Measurements from ENCODE around the gene WDR43. TPM values are rescaled to one million over a fixed set of nuclear protein-coding genes. Genes with fewer than 3 reads are reported as not detected.
A peak's percentile ranks its signal among the peaks of the same experiment; 100 is the strongest.

The WDR43 gene
- total RNA-seq, 6 experiments from 2014 or later: 17.9 to 23.8 (median 22.5) TPM

DNA sequence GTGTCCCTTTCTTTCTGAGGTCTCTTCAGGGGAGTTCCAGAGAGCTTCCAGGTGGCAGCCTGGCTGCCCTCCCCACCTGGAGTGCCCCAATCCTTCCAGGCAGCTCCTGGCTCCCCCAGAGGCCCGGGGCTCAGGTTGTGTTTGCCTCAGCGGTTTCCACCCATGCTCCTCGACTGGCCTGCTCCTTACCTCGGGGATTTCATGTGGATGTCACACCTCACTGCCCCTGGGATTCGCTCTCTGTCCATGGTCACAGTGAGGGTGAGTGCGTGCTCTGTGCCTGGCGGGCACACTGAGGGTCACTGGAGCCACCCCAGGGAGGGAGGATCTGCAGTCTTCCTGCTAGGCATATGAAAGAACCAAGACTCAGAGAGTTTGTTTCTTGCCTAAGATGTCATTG lies 84.6 kb downstream of the WDR43 start:
- TF ChIP-seq, protein P1, sequence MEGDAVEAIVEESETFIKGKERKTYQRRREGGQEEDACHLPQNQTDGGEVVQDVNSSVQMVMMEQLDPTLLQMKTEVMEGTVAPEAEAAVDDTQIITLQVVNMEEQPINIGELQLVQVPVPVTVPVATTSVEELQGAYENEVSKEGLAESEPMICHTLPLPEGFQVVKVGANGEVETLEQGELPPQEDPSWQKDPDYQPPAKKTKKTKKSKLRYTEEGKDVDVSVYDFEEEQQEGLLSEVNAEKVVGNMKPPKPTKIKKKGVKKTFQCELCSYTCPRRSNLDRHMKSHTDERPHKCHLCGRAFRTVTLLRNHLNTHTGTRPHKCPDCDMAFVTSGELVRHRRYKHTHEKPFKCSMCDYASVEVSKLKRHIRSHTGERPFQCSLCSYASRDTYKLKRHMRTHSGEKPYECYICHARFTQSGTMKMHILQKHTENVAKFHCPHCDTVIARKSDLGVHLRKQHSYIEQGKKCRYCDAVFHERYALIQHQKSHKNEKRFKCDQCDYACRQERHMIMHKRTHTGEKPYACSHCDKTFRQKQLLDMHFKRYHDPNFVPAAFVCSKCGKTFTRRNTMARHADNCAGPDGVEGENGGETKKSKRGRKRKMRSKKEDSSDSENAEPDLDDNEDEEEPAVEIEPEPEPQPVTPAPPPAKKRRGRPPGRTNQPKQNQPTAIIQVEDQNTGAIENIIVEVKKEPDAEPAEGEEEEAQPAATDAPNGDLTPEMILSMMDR (IDR thresholded peaks at IDR 0.05): no peak
- no peak for TF ChIP-seq POLR2A (IDR thresholded peaks at IDR 0.05)
- ATAC-seq (no peak), DNase-seq (no peak)
- Histone ChIP-seq H3K4me3 (no peak overlapping the region), H3K9me3 (no peaks in the 10 kb centered on the region), H3K4me1 (no peaks in the 10 kb centered on the region), H3K27me3 (no peaks in the 10 kb centered on the region), H3K36me3 (no peaks in the 10 kb centered on the region), H3K27ac (no peak overlapping the region)
- WGBS (ENCODE audit: insufficient coverage, low coverage, low lambda C conversion rate, missing lambda C conversion rate): 30% methylated on average over 2 of the region's 7 CpGs
- intact Hi-C loops (cut with DNase I): loop anchor here in 1 of 2 donors (10.0 kb wide), 1 partner anchor 216 kb away; no protein-coding TSS in a partner anchor

DNA sequence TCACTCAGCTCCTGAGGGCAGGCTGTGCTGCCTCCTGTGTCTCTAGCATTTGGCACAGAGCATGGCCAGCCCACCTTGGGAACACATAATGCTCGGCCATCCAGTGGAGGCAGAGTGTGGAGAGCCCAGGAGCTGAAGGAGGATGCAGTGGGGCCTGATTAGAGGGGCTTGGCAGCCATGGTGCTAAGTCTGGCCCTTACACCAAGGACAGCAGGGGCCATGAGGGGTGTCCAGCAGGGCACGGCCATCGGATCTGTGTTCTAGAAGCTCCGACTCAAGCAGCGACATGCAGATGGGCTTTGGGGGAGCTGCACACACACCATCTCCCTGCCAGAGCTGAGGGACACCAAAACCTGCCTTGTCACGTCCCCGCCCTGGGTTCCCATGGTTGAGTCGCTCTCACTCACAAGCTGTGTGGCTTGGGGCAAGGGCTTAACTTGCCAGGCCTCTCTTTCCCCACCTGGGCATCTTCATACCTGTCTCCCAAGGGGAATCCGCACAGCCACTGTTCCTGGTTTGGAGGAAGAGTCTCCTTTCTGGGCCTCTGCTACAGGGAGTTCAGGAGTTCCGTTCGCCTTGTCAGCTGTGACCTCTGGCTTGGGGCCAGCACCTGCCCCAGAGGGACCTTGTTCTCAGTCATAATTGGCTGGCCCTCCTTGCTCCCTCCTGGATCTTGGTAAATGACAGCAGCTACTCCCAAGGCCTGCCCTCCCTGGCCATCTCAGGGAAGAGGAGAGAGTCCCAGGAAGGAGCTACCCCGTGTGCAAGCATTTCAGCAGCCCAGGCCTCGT lies 85.3 kb downstream of the WDR43 start:
- 48% methylated on average over 5 of the region's 13 CpGs for WGBS (ENCODE audit: insufficient coverage, low coverage, low lambda C conversion rate, missing lambda C conversion rate)

DNA sequence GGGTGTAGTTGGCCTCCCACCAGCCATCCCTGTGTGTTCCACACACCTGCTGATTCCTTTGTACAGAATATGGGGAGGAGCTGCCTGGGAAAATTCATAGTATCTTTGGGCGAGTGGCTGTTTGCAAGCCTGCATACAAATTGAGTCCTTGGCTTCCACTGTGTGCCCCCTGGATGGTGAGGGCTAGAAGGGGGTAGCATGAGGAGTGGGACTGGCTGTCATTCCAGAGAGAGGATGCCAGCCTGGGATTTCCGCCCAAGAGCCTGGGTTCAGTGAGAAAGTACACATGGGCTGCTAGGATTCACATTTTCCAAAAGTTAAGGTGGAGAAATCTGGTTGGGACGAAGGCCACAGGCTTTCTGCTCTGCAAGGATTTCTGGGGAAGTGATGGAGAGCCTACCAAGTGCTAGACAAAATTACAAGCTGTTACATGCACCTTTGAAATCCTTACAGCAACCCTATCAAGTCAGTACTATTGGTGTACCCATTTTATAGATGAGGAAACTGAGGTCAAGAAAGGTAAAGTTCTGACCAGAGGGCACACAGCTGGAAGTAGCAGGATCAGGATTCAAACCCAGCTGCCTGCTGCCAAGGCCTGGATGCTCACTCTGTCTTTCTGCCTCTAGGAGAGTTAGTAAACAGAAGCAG lies 86.0 kb downstream of the WDR43 start:
- Histone ChIP-seq H3K27me3 (no peaks in the 10 kb centered on the region), H3K9me3 (no peaks in the 10 kb centered on the region), H3K36me3 (no peaks in the 10 kb centered on the region), H3K27ac (no peak overlapping the region), H3K4me3 (no peak overlapping the region), H3K4me1 (no peaks in the 10 kb centered on the region)
- WGBS (ENCODE audit: insufficient coverage, low coverage, low lambda C conversion rate, missing lambda C conversion rate): no CpG with 5 or more reads among the region's 3 CpGs
- no peak for TF ChIP-seq POLR2A (IDR thresholded peaks at IDR 0.05)
- TF ChIP-seq, protein P1 (IDR thresholded peaks at IDR 0.05): no peak
- DNase-seq: no peak
- no peak for ATAC-seq
- intact Hi-C loops (cut with DNase I): no loop called here

More for the DNA sequence above, 85.3 kb downstream of the WDR43 start:
- Histone ChIP-seq H3K27me3 (no peaks in the 10 kb centered on the region), H3K4me3 (no peak overlapping the region), H3K9me3 (no peaks in the 10 kb centered on the region), H3K4me1 (no peaks in the 10 kb centered on the region), H3K27ac (no peak overlapping the region), H3K36me3 (no peaks in the 10 kb centered on the region)
- TF ChIP-seq, protein P1 (IDR thresholded peaks at IDR 0.05): no peak
- TF ChIP-seq POLR2A (IDR thresholded peaks at IDR 0.05): no peak
- intact Hi-C loops (cut with DNase I): loop anchor here in 1 of 2 donors (10.0 kb wide), 1 partner anchor 215 kb away; no protein-coding TSS in a partner anchor
- DNase-seq (no peak), ATAC-seq (no peak)

DNA sequence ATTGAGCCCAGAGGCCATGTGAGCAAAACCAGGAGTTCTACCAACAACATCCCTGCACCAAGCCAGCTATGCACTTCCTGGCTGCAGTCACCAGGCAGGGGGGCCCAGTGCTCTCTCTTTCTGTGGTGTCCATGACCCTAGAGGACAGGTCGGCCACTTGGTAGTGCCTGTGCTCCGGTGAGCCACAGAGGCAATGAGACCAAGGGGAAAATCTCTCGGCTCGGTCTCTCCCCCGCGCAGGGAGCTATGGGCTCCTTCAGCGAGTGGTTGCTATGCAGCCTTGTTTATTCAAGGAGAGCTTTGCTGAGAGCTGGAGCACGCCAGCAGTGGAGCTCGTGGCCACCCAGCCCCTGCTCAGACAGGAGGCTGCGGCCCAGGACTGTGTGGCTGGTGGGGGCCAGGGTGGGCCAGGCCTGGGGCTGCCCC lies 86.6 kb downstream of the WDR43 start, which contains the start of gene TOGARAM2:
TOGARAM2 (plus strand) TSS at position 283 of the 426 bp plus-strand sequence. CDS start 13,537 bp downstream, outside the sequence.
- no peak within 1 kb of the TSS for H3K27ac ChIP-seq
- H3K4me1 ChIP-seq: no peaks in the 10 kb centered on the region
- DNase-seq: no peak

More for the DNA sequence above, 86.6 kb downstream of the WDR43 start, which contains the start of gene TOGARAM2:
- intact Hi-C loops (cut with DNase I): no loop called here
- WGBS (ENCODE audit: insufficient coverage, low coverage, low lambda C conversion rate, missing lambda C conversion rate): no CpG with 5 or more reads among the region's 10 CpGs
- no peaks in the 10 kb centered on the region for H3K9me3 ChIP-seq
- no peaks in the 10 kb centered on the region for H3K36me3 ChIP-seq
- no peaks in the 10 kb centered on the region for H3K27me3 ChIP-seq
- H3K4me3 ChIP-seq: no peak within 1 kb of the TSS
- no peak for TF ChIP-seq POLR2A (IDR thresholded peaks at IDR 0.05)
- TF ChIP-seq, protein P1 (IDR thresholded peaks at IDR 0.05): no peak
- peak in 2 of 4 donors; percentile 7 to 17 for ATAC-seq

Data from right lobe of liver (tissue), 6 donors.